Stimulated activated CD8-positive, alpha-beta memory T cell treated with anti-CD3 and anti-CD28 coated beads, Interleukin-12 subunit alpha, Interleukin-12 subunit beta, amount 100 ng/mL, for 24 hours (primary cell): ENCODE data around the gene KCND2.

Experiments
- DNase-seq: peaks from one replicate; pipeline ENCODE4 v3.0.0-alpha.2; 2020; ENCODE audit errors: extremely low read depth

Gene KCND2

GRCh38 chr7:120412139-120413050 is 139.4 kb downstream of the KCND2 start:
- DNase-seq: no peak

DNA sequence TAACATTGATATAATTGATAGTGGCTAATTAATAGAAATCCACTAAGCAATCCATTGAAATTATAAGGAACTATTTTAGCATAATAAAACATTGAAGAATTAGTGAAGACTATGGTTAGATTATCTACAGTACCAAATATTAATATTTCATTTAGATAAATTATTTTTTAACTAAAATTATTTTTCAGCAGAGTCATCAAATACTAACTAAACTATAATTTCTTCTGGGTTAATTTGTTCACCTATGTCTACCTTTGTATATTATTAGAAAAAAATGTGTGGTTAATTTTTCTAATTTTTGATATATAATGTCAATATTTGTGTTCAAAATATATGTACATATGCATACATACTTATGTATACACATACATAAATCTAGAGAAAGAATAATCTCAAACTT is 140.2 kb downstream of the KCND2 start:
- no peak for DNase-seq

DNA sequence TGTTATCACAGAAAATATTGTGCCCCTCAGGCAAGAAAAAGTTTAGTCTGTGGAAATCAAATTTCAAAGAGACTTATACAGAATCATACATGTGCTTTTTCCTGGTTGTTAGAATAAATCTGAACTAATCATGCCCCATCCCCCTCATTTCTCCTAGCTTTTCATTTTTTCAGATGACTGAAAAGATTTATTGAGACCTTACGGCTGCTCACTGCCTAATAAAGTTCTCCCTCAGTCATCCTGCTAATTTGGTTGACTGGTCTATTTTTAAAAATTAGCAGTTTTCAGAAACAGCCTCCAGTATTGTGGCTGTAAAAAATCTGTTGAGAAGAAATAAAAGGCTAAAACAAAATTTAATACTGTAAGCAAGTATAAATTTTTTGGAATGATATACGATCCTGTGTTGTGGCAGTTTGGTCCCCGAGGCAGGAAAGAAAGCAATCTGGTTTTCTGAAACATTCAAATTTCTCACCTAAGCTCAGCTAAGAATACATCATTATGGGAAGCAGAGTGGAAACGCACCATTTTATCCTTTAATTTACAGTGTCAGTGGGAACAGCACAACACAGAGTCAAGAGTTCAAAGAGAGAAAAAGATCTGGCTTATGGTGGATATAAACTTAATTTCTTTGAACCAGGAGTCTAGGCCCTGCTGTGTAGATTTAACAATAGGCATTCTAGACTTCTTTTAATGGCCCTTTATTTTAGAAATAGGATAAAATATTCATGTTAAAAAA is 144.4 kb downstream of the KCND2 start:
- no peak for DNase-seq

GRCh38 chr7:120421151-120421651 is 148.2 kb downstream of the KCND2 start:
- DNase-seq: no peak

DNA sequence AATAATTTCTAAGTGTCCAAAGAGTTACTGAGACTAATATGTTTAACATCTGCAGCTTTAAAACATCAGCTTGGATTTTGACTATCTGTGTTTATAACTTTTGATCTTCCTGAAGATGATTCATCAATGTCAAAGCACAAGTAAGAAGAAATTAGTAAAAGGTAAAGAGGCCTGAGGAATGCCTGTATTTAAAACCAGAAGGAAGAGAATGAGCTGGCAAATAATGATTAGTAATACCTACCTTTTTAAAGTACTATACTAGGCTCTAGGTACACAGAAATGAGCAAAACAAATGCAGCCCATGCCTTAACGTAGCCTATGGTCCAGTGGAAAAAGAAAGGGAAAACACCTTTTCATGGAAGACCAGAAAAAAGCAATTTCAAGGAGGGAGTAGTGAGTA is 158.0 kb downstream of the KCND2 start:
- no peak for DNase-seq

DNA sequence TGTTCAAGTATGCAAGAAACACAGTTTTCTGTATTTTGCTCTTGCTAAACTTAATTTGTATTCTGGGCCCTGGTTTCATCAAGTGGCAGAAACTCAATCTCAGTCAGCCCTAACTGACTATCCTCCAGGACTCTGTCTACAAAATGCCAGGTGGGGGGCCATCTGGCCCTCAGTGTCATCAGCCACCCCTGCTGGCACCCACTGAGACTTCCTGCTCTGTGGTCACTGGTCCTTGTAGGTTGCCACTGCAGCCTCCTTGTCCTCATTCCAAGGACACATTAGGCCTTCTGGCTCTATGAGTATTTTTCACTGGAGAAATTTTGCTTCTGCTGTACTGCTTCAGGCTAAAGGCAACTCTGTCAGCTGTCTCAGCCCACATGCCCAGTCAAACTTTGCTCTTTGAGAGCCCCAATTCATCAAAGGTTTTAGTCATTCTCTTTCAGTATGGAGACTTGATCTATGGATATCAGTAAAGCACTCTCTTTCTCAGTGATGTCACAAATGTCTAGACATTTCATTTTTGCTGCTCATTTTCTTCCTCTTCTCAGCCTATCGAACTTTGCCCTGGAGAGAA is 163.6 kb downstream of the KCND2 start:
- no peak for DNase-seq

GRCh38 chr7:120441850-120442249 is 168.9 kb downstream of the KCND2 start:
- no peak for DNase-seq

DNA sequence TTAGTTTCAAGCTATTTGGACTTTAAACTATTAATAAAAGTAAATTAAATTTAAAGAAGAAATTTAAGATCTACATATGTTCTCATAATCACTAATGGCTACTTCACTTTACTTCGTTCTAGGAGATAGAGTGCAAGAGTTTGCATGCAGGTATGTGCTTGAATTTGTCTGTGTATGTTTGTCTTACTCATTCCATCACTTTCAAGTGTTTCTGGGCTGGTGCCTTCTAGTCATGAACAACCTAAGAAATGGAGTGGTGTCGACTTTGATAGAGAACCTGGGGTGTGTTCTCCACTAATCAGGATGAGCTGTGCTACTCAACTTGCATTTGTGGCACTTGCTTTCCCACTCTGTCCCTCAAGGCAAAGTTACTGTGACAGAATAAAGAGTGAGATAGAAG is 169.9 kb downstream of the KCND2 start:
- no peak for DNase-seq

- DNase-seq: no peak
These were observed 171.7 kb downstream of the KCND2 start for GRCh38 chr7:120444650-120445049.

DNA sequence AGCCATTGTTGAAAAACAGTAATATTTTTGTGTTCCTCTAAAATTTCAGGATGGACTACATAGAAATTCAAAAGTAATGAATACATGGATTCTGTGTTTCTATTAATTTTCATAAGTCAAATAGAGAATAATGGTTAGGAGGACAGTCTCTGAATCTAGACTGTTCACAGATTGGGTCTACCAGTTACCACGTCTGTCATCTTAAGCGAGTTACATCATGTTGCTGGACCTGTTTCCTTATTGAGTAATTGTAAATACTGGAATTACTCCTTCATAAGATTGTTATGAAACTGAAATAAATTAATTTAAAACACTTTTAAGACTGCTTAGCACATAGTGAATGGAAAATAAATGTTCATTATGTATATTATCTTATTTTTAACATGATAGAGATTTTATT is 172.3 kb downstream of the KCND2 start:
- DNase-seq: no peak

- DNase-seq: no peak
These were observed 179.7 kb downstream of the KCND2 start for GRCh38 chr7:120452665-120453064.

DNA sequence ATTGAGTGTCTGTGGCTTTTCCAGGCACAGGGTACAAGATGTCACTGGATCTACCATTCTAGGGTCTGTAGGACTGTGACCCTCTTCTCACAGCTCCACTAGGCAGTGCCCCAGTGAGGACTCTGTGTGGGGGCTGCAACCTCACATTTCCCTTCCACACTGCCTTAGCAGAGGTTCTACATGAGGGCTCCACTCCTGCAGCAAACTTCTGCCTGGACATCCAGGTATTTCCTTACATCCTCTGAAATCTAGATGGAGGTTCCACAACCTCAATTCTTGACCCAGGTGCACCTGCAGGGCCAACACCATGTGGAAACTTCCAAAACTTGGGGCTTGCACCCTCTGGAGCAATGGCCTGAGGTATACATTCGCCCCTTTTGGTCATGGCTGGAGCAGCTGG is 183.7 kb downstream of the KCND2 start:
- DNase-seq: no peak

GRCh38 chr7:120460949-120461348 is 188.0 kb downstream of the KCND2 start:
- DNase-seq: no peak

GRCh38 chr7:120462991-120463390 is 190.0 kb downstream of the KCND2 start:
- DNase-seq: no peak

- DNase-seq: no peak
These were observed 191.1 kb downstream of the KCND2 start for GRCh38 chr7:120464104-120464503.

- no peak for DNase-seq
These were observed 194.7 kb downstream of the KCND2 start for GRCh38 chr7:120467676-120468075.

GRCh38 chr7:120468611-120469010 is 195.6 kb downstream of the KCND2 start:
- no peak for DNase-seq

DNA sequence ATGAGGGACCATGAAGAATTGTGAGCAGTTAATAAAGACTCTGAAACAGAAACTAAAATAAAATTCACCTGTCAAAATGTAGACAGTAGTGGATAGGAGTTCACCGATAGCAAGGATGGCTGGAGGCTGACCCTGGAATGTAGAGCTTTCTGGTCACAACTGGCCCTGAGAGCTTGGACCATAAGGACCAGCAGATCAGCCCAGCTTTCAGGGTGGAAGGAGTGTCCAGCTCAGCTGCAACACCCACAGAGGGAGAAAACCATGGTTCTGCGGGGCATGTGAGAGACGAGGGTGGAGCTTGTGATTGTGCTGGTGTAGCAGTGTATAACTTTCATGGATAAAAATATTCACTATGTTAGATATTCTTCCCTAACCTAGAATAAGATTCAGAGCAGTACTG is 199.9 kb downstream of the KCND2 start:
- no peak for DNase-seq

DNA sequence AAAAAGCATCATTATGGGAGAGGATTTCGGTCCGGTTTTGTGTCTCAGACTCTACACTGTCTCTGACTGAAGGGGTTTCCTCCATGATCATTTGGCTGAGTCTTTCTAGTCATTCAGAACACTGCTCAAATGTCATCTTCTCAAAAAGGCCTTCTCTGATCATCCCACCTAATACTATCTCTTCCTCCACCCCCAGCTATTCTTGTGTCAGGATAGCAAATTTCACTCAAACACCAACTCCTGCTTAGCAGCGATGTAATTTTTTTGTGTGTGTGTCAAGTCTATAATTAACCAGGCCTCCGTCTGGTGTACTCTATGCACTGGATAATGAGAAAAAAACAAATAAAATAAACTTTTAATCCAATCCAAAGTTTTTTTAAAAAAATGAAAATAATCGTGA is 200.4 kb downstream of the KCND2 start:
- no peak for DNase-seq

DNA sequence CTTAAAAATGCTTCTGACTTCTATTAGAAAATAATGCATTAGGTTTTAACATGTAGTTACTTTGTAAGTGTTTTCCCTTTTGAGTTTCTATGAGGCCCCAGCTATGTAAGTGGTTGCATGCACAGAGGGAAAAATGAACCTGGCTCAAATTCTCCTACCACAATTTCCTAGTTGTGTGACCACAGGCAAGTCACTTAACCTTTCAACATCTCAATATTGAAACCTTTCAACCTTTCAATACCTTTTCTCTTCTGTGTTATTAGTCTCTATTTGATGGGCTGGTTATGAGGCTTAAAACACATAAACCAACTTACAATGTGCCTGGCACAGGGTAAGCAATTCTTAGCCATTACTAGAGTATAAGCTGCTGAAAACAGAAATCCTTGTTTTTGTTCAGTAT is 203.0 kb downstream of the KCND2 start:
- no peak for DNase-seq

DNA sequence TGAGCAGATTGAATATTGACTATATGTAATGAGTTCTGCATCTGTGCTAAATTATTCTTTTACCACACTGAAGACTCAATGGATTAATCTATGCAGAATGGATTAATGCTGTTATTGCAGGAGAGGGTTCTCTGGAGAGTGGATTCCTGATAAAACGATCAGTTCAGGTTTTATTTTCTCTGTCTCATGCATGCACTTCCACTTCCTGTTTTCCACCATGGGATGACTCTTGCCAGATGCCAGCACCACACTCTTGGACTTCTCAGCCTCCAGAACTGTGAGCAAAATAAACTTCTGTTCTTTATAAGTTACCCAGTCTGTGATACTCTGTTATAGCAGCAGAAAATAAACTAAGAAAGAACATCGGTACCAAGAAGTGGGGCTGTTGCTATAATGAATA is 207.5 kb downstream of the KCND2 start:
- DNase-seq: no peak

DNA sequence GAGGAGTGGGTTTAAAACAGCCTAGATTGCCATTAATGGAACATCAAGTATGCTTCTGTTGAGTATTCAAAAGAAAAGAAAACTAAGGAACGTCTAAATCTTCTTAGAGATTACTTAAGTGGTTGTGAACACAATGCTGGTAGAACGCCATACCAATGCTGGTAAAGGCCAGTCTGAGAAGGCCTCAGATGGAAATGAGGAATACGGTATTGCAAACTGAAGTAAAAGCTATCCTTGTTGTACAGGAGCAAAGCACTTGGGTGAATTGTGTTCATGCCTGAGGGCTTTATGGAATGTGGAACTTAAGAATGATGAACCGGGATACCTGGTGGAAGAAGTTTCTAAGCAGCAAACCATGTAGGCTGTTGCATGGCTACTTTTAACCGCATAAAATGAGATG is 208.0 kb downstream of the KCND2 start:
- no peak for DNase-seq

GRCh38 chr7:120486164-120486563 is 213.2 kb downstream of the KCND2 start:
- DNase-seq: no peak
